NCI-H748 (cell line): Measurements from ENCODE around the gene TGFBRAP1.
"Not testable (repeated sequence)": the region's sequence is repeated elsewhere in the genome, so short reads cannot be mapped to it uniquely, and the experiment has no call there.

Source experiments
- DNase-seq: peaks from one replicate; lab custom pipeline; 2025; ENCODE audit not compliant: unreplicated experiment; lab: John Stamatoyannopoulos, UW

The TGFBRAP1 gene

DNA sequence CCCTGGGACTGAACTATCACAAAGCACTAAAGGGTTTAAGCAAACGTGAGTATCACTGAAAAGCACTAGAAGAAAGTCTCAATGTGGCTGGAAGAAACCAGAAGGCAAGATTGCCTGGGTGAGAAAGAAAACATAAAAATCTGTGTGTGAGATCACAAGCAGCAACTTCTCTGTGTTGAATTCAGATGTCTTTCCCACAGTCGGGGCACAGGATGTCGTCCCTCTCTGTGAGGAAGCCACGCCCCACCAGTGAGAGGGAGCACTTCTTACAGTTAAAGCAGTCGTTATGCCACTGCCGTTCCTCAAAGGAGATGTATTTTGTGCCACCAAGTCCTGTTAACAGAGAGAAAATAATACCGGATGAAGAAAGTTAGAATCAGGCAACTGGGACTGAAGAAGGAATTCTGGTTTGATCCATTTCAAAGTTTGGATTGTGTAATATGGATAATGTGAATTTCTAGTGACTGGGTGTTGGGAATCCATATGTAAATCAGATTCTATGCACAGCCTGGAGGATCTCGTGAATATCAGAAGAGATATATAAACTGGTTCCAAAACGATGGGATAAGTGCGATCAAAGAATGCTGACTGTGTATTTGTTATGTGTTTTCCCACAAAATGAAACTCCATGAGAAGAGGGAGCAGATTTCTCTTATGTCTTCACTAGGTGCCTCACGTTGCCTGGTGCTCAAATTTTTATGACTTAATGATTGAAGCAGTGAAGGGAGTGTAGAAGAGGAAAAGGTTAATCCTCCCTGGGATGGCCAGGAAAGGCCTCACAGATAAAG is 31.8 kb upstream of the TGFBRAP1 start:
- no peak for DNase-seq

DNA sequence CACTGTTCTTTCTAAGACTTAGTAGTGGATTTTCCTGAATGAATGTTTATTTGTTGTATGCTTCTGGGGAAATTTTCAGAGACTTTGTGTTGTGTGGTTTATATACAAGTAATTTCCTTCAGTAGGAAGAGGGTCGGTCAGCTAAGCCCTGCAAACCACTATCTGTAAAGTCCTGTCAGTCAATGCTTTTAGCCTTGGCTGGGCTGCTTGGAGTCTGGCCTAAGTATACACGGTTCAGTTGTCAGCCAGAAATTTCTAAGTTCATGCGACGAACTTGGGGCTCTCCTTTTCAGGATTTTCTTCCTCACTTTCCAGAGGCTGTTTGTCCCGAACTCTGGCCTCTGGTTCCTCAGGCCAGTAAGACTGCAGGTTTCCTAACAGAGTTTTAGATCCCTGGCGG is 29.1 kb upstream of the TGFBRAP1 start:
- DNase-seq: no peak

DNA sequence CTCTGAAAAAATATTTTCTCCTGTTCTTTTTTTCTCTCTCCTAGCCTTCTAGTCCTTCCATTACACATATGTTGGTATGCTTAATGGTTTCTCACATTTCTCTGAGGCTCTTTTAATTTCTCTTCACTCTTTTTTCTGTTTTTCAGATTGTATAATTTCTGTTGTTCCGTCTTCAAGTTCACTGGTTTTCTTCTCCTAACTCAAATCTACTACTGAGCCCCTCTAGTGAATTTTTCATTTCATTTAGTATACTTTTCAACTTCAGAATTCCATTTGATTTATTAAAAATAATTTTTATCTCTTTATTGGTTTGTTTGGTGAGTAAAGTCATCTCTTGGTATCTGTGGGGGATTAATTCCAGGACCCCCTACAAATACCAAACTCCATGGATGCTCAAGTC is 27.6 kb upstream of the TGFBRAP1 start:
- DNase-seq: no peak

DNA sequence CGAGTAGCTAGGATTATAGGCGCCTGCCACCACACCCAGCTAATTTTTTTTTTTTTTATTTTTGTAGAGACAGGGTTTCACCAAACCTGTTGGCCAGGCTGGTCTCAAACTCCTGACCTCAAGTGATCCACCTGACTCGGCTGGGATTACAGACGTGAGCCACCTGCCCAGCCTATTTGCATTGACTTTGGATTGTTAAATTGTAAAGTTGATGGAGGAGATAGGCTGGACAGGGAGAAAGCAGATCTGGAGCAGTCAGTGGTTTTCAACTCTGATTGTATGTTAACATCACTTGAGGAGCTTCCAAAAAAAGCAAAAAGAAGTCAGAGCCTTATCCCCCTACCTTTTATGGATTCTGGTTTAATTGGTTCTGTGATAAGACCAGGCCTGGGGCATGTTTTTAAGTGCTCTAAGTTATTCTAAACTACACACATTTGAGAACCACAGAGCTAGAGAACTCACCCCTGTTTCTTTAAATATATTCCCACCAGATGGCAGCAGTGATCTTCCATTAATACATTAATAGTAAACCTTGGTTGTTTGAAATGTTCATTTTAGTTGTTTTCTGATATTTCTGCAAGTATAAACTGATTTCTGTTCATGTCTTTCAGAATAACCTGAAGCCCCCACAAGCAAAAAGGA is 15.3 kb upstream of the TGFBRAP1 start:
- DNase-seq: peak; percentile 7

DNA sequence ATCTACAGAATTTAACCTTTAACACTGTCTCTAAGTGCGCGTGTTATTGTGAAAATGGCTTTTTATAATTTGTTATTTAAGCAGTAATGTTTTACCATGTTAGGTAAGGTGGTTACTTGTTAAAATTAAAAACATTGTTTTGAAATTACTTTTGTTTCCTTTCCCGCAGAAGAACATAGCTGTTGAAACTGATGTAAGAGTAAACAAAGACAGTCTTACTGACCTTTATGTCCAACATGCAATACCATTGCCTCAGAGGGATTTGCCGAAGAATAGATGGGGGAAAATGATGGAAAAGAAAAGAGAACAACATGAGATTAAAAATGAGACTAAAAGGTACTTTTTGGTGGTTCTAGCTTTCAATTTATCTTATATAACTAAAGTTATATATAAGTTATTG is 9.9 kb upstream of the TGFBRAP1 start:
- no peak for DNase-seq

DNA sequence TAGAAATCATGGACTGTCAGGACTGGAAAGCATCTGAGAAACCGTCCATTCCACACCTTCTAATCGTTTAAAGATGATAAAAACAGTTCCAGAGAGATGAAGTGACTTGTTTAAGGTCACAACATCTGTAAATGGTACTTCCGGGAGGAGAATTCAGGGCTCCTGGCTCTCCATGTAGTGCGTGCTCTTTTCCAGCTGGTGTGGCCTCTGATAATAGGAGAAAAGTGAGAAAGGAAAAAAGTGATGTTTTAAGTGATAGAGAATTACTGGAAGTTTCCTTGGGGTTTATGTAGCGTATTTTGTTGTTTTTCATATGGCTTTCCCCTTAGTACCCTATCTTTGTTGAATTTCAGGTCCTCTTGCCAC is 8.5 kb upstream of the TGFBRAP1 start:
- DNase-seq: no peak

DNA sequence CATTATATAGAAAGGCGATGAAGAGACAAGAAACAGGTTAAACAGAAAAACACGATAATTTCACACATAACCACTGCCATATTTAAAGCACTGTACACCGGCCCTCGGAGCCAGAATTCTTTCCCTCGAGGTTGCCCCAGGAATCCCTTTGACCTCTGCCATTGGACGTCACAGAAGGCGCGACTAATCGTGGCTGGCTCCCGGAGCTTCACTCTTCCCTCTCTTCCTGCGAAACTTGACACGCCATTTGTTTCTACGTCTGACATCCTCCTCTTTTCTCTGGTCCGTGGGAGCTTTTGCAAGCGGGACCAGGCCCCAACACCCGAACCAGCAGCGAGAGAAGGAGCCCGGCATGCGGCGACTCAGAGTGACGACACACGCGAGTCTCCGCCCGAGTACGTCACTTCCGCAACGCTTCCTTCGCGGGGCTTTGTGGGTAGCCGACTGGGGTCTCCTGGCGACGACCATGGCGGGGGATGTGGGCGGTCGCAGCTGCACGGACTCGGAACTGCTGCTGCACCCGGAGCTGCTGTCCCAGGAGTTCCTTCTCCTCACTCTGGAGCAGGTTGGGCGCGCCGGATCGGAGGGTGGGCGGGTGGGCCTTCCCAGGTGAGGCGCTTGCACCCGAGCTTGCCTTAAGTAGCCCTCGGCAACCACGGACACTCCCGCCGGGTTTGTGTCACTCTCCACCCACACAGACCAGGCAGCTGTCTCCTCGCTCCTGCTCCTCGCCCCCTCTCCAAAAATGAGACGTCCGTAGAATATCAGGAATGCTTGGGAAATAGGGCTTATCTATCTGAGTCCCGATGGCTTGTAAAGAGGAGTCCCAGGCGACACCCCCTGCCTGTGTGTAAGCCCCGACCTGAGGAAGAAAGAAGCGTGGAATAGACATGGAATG is 7.8 kb upstream of the TGFBRAP1 start, which contains the start of gene C2orf49:
TSS of gene C2orf49 (plus strand) at position 419 of the 898 bp plus-strand sequence. CDS start at position 467, 48 bp downstream.
- DNase-seq: peak; percentile 87

DNA sequence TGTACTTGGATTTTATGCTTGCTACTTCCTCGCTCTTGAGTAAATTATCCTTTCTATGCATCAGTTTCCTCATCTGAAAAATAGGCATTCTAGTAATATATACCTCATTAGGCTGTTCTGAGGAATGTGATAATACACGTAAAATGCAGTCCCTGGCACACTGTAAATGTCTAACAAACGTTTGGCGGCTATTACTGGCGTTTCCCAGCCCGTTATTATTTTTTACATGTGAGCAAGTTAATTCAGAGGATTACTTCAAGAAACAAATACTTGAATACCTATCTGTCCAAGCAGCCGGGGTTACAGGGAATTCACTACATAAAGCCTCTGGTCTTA is 7.2 kb upstream of the TGFBRAP1 start:
- DNase-seq: no peak

DNA sequence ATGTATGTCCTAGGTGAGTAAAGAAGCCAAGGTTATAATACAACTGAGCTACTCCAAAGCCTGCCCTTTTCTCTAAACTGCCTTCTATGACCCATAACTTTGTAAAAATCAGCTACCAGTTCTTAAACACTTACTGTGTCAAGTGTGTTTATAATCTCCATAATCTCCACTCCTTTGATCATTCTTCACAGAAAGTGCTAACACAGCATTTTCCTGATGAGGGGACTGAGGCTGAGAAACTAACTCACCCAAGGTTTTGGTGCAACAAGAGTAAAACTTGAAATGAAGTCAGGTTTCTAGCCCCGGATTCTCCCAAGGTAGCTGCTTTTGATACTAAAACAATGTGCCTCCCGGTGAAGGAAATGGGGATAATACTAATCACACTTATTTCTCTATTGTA is 5.9 kb upstream of the TGFBRAP1 start:
- no peak for DNase-seq

DNA sequence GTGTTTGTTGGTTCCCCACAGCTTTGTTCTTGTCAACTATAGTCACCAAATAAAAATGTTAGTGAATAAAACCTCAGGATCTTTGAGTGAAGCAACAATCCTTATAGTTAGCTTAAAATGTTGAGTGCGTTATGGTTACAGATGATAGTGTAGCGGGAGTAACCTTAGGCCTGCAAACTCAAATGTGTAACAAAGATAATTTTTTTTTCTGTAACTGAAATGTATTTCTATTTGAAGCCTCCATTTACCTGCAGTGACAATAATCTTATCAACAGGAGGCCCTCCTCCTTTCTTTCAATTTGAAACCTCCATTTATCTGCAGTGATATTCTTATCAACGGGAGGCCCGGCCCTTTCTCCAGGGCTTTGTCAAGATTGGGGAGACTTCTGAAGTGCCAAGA is 4.7 kb upstream of the TGFBRAP1 start:
- no peak for DNase-seq

DNA sequence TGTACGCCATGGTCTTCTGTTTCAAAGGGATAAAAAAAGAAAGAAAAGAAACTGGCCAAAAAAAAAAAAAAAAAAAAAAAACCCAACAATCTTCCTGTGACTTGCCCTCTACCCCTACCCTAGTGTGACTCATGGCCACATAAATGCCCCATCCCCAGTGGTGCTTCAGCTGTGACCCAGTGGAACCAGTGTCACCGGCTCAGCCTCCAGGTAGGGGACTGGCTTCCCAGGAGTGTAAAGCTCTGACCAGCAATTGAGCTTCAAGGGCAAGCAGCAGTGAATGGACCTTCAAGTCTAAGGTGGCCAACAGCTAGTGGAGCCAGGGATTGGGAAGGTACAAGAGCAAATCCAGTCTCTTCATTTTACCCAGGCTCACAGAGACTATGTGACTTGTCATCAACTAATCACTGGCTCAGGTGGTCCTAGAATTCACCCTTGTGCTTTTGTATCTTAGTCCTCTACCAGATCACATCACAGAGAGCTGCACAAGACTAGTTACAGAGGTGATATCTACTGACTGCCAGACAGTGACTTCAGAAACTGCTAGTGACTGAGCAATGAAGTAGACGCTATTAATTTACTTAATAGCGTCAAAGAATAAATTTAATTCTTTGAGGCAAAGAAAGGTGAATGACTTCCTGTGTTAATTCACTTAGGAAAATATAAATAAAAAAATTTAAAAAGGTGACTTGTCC is 1.3 kb upstream of the TGFBRAP1 start:
- no peak for DNase-seq

DNA sequence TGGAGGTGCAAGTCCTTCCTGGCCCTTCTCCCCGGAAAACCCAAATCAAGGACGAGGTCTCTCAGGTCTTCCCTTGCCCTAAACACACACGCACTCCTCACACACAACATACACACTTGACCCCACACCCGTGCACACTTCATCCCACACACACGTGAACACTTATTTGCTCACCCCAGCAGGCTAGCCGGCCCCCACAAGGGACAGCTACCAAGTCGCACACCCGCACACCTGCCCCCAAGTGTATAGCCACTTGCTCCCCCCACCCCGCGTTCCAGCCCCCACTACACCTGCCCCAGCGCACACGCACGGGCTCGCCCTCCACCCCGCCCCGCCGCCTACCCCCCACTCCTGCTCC is 359 bp downstream of the TGFBRAP1 start:
- peak; percentile 47 for DNase-seq

DNA sequence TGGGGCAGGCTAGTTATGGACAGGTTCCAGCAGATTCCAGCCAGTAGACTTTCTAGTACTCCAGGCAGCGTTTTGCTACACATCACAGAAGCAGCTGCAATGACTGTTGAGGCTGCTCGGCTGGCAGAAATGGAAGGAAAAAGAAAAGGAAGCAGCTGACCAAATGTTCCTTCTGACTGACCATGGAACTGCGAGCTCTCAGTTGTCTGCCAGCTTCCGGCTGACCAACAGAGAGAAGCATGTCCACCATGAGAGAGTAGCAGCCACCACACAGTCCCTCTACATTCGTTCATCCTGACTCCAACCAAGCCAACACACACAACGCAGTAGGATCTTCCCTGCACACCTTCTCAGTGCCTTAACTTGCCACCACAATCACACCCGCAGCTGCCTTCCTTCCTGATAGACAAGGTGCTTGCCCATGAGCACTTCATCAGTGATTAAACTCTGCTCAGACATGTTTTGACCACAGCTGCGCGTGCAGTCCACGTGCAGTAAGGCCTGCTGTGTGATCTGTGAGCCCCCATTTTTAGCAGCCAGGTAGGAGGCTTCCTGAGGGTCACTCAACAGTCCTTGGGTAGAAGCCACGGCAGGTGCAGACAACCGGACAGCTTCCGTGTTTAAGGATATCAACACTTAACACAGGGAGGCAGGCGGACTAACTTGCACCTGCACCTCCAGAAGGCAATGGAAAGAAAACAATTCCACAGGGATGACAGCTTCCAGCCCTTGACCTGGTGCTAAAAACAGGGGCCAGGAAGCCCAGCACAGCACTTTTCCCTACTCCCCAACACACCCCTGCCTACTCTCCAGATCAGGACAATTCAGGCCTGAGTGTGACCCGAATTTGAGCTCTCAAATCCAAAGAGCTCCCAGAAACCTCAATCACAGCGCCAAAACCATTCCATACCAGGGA is 996 bp downstream of the TGFBRAP1 start:
- DNase-seq: peak; percentile 64

DNA sequence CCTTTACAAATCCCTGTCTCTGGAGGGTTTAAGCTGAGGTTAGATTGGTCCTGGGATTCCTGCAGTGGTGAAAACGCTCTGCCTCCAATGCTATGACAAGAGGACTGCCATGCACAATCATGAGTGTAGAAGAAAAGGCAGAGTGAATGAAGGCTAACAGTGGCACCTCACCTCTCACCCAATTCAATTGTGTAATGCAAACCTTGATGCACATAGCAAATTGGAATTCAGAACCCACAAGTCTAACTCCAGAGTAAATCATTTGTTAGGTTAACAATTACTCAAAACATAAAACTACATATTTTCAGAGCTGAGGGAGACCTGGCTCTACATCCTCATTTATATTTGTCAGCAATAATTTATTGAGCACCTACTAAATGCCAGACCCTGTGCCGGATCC is 1.8 kb downstream of the TGFBRAP1 start:
- no peak for DNase-seq

DNA sequence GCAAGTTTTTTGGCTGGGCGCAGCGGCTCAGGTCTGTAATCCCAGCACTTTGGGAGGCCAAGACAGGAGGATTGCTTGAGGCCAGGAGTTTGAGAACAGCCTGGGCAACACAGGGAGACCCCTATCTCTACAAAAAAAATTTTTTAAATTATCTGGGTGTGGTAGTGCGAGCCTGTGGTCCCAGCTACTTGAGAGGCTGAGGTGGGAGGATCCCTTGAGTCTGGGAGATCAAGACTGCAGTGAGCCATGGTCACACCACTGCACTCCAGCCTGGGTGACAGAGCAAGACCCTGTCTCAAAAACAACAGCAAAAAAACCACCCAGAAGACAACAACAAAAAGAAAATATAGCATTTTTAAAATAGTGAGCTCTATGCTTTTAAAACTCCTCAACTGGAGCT is 2.3 kb downstream of the TGFBRAP1 start:
- not testable (repeated sequence) for DNase-seq

DNA sequence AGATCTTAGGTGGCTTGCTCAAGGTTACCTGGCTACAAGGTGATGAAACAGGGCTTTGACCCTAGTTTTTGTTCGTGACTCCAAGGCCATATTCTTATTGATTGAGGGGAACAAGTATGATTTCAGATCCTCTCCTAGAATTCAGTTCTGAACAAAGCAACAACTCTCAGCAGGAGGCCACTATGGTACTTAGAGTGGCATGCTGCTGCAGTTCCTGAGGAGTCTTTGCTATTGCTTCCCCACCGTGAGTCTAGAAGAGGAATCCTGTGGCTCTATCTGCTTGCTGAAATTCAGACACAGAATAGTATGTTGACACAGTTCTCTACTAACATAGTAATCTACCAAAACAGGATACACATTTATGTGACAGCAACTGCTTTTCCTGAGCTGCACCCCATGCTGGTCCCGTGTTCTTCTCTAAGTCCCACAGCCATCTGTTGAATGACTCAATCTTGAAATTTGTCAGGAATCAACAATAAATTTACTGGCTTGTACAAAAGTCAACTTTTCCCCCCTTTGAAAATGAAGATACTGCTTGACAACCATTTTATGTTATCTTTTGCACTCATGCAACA is 4.1 kb downstream of the TGFBRAP1 start:
- DNase-seq: no peak

DNA sequence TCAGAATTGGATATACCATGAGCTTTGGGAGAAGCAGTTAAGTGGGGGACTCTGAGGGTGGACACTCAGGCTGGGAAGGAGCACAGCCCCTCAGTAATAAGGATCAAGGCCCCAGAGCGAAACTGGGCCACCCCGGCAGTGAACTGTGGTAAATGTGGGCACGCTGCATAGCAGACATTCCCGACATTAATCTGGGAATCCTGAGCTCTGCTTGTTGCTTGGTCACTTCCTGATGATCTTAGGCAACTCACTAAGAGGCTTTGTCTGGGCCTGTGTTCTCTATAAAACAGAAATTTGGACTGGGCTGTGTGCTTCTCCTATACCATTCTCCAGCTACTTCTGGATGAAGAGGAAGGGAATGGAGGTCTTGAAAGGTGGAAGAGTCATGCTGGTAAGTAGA is 4.8 kb downstream of the TGFBRAP1 start:
- no peak for DNase-seq

DNA sequence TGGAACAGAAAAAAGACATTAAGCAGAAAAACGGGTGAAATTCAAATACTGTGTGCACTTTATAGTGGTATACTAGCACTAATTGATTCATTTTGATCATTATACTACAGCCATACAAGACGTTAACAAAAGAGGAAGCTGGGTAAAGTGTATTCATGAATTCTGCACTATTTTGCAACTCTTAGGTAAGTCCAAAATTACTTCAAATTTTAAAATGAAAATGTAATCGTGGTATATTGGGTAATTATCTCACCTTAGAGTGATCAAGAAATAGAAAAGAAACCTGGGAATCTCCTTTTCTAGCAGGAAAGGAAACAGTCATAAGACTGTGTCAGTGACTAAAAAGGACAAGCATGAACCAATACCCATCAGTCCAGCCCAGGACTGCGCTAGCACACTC is 5.4 kb downstream of the TGFBRAP1 start:
- no peak for DNase-seq

DNA sequence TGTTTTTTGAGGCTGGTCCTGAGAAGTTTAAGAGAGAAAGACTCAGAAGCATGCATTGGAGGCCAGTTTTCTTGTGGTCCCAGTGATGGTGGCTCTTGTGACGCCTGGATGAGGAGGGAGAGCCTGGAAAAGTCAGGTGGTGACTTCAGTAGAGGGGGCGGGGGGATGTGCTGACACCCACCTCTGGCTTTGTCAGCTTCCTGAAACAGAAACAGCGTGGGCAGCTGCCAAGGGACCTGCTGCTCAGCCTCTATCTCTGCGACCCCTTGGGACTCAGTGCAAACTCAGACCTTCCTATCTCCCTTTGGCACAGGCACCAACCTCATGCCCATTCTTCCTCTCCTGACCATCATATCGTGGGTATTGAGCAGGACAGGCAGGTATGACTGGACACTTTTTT is 6.4 kb downstream of the TGFBRAP1 start:
- no peak for DNase-seq
